Effector memory CD4-positive, alpha-beta T cell (primary cell): ENCODE data around the gene ENTPD6.
"Not testable (repeated sequence)": the region's sequence is repeated elsewhere in the genome, so short reads cannot be mapped to it uniquely, and the experiment has no call there.

ENCODE experiments used
- DNase-seq, 3 donors: peaks; one replicate each; pipeline ENCODE4 v3.0.0-alpha.2; 2020
- H3K27ac ChIP-seq: 2 replicates; pipeline ENCODE4 v1.7.0; 2013; ENCODE audit warnings: mild to moderate bottlenecking, low read length, moderate library complexity; ENCODE audit not compliant: insufficient read depth, poor library complexity, severe bottlenecking
- H3K27me3 ChIP-seq: replicated peaks from 2 replicates; pipeline ENCODE4 v1.7.0; 2013; ENCODE audit warnings: mild to moderate bottlenecking, low read length; ENCODE audit not compliant: insufficient read depth, control insufficient read depth, poor library complexity, severe bottlenecking
- H3K36me3 ChIP-seq: 2 replicates; pipeline ENCODE4 v1.7.0; 2013; ENCODE audit warnings: mild to moderate bottlenecking, low read length, moderate library complexity; ENCODE audit not compliant: control insufficient read depth, insufficient read depth
- H3K4me1 ChIP-seq: 2 replicates; pipeline ENCODE4 v1.7.0; 2013; ENCODE audit warnings: low read length, mild to moderate bottlenecking; ENCODE audit not compliant: control insufficient read depth, insufficient read depth, poor library complexity, severe bottlenecking
- H3K4me3 ChIP-seq: 2 replicates; pipeline ENCODE4 v1.7.0; 2013; ENCODE audit warnings: low read length, low read depth, mild to moderate bottlenecking; ENCODE audit not compliant: insufficient read depth, poor library complexity, severe bottlenecking
- H3K9me3 ChIP-seq: 2 replicates; pipeline ENCODE4 v1.7.0; 2013; ENCODE audit warnings: mild to moderate bottlenecking, low read length, moderate library complexity; ENCODE audit not compliant: control insufficient read depth

ENTPD6 gene

GRCh38 chr20:25234009-25234849 is 38.7 kb downstream of the ENTPD6 start:
- not testable (repeated sequence) for H3K27me3 ChIP-seq, H3K27ac ChIP-seq, H3K36me3 ChIP-seq, H3K4me1 ChIP-seq, H3K4me3 ChIP-seq, H3K9me3 ChIP-seq, DNase-seq

GRCh38 chr20:25236450-25237304 is 41.2 kb downstream of the ENTPD6 start:
- H3K9me3 ChIP-seq, result no peaks in the 10 kb centered on the region
- H3K27ac ChIP-seq, result no peak overlapping the region
- no peak overlapping the region for H3K4me3 ChIP-seq
- no peaks in the 10 kb centered on the region for H3K27me3 ChIP-seq
- H3K36me3 ChIP-seq, result no peaks in the 10 kb centered on the region
- H3K4me1 ChIP-seq, result no peaks in the 10 kb centered on the region
- no peak for DNase-seq

DNA sequence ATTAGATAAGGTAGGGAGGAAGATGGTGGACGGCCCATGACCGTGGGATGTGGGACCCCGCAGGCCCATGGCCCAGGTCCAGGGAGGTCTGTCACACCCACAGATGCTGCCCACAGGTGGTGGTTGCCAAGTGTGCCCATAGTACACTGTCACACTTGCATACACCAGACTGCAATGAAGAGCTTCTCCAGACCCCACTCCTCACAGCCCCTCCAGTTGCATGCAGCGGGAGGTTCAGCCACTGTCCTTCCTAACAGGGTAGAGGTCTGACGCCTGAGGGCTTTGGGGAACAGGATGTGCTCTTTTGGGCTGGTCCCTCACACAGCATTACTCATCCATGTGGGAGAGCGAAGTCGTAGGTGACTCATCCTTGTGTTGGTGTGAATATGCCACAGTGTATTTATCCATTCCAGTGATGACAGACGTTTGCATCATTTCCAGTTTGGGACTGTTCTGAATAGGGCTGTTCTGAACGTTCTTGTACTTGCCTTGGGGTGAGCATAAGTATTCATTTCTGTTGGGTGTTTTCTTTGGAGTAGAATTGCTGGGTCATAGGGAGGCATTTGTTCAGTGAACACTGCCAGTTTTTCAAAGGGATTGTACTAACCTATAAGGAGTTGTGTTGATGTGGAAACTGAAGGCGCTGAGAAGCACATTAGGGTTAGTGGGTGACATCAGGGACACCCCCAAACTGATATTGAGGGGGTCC is 42.3 kb downstream of the ENTPD6 start:
- no peaks in the 10 kb centered on the region for H3K27me3 ChIP-seq
- no peak overlapping the region for H3K27ac ChIP-seq
- H3K9me3 ChIP-seq, result no peaks in the 10 kb centered on the region
- no peak overlapping the region for H3K4me3 ChIP-seq
- no peak for DNase-seq
- H3K4me1 ChIP-seq, result no peaks in the 10 kb centered on the region
- no peaks in the 10 kb centered on the region for H3K36me3 ChIP-seq

DNA sequence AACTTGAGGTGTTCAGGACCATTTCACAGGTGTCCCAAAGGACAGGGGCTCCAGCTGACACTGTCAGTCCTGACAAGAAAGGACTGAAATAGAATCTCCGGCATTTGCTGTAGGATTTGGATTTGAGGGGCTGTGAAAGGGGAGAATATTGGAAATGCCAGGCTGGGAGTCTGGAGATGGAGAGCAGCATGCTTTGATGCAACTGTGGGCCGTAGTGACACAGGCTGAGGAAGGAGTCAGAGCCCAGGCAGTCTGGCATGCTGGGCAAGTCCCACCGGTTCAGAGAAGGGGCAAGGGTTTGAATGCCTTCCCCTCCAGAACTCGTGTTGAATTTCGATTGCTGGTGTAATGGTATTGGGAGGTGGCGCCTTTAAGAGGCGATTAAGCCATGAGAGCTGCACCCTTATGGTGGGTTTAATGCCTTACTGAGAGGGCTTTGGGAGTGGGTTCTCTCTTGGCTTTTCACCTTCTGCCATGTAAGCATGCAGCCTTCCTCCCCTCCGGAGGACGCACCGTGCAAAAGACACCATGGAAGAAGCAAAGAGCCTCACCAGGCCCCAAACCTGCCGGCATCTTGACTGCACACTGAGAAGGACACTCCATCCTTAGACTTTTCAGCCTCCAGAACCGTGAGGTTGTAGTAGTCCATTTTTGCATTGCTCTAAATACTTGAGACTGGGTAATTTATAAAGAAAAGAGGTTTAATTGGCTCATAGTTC is 43.0 kb downstream of the ENTPD6 start:
- Histone ChIP-seq H3K27ac (no peak overlapping the region), H3K9me3 (no peaks in the 10 kb centered on the region), H3K4me1 (no peaks in the 10 kb centered on the region), H3K27me3 (no peaks in the 10 kb centered on the region), H3K4me3 (no peak overlapping the region), H3K36me3 (no peaks in the 10 kb centered on the region)
- no peak for DNase-seq

DNA sequence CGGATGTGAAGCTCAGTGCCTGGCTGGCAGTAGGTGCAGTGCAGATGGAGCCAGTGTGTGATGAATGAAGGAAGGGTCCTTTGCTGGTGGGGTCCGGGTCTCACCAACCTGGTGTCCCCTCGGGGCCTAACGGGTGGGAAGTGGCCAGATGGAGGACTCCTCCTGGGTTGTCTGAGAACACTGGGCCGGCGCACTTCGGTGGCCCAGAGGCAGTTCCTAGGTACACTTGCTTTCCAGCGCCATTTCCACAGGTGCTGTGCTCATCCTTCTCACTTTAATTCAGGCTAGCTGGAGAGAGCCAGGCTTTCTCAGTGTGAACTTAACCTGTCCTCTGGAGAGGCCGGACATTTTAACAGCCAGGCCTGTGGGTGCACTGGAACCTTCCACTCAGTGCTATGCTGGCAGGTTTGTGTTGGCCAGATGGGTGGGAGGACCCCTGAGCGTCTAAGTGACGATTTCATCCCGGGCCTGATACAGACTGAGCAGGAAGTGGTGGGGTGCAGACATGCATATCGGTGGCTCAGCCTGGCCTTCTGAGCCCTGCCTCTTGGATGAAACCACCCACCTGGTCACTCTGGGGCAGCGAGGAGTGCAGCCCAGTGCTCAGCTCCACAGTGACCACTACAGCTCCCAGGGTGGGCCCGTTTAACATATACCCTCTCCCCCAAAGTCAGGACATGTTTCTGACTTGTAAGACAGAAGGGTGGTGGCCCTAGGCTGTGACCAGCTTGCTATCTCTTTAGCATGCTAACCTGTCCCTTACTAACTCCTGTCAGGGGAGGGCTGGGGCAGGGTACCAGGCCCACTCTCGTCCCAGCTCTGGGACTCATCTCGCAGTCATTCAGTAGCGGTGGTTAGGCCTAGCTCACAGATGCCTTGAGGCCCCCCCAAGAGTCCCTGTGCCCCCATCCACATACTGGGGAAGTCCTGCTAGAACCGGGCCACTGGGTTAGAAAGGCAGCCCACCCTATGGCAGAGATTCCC is 44.2 kb downstream of the ENTPD6 start:
- no peaks in the 10 kb centered on the region for H3K9me3 ChIP-seq
- H3K4me1 ChIP-seq, result no peaks in the 10 kb centered on the region
- no peak for DNase-seq
- no peak overlapping the region for H3K27ac ChIP-seq
- H3K36me3 ChIP-seq, result no peaks in the 10 kb centered on the region
- H3K4me3 ChIP-seq, result no peak overlapping the region
- H3K27me3 ChIP-seq, result no peaks in the 10 kb centered on the region

- not testable (repeated sequence) for DNase-seq, H3K4me1 ChIP-seq, H3K4me3 ChIP-seq, H3K27me3 ChIP-seq, H3K27ac ChIP-seq, H3K36me3 ChIP-seq, H3K9me3 ChIP-seq
Observed at GRCh38 chr20:25240851-25241658, 45.5 kb downstream of the ENTPD6 start.

DNA sequence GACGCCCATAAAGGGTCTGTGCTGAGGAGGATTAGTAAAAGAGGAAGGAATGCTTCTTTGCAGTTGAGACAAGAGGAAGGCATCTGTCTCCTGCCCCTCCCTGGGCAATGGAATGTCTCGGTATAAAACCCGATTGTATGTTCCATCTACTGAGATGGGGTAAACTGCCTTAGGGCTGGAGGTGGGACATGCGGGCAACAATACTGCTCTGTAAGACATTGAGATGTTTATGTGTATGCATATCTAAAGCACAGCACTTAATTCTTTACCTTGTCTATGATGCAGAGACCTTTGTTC is 46.1 kb downstream of the ENTPD6 start:
- H3K36me3 ChIP-seq, H3K4me1 ChIP-seq, H3K27ac ChIP-seq, H3K27me3 ChIP-seq, DNase-seq, H3K4me3 ChIP-seq, H3K9me3 ChIP-seq: not testable (repeated sequence)

DNA sequence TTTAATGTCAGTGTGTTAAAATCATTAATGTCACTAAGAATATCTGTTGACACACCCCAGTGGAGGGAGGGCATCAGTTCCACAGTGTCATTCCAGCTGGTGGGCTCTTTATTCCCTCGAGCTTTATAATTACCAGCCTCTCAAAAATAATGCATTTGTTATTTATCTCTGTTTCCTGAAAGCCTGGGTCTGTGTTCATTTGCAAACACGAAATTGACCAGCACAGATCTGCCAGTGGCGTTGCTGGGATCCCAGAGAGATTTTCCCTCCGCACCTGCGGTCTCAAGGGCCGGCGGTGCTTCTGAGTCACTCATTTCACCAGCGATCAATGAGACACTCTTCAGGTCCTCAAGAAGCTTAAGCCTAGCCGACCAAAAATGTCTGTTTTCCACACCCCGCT is 46.7 kb downstream of the ENTPD6 start:
- no peak for DNase-seq
- no peaks in the 10 kb centered on the region for H3K27me3 ChIP-seq
- no peaks in the 10 kb centered on the region for H3K36me3 ChIP-seq
- H3K9me3 ChIP-seq, result no peaks in the 10 kb centered on the region
- H3K4me3 ChIP-seq, result no peak overlapping the region
- H3K4me1 ChIP-seq, result peaks cover 5% of the 10 kb centered on the region
- H3K27ac ChIP-seq, result no peak overlapping the region
